ENCODE measurements around the gene WASF3. TPM values are rescaled to one million over a fixed set of nuclear protein-coding genes. Genes with fewer than 3 reads are reported as not detected.

WASF3 gene
- total RNA-seq, 1 donor from 2014 or later: 25.8 TPM

DNA sequence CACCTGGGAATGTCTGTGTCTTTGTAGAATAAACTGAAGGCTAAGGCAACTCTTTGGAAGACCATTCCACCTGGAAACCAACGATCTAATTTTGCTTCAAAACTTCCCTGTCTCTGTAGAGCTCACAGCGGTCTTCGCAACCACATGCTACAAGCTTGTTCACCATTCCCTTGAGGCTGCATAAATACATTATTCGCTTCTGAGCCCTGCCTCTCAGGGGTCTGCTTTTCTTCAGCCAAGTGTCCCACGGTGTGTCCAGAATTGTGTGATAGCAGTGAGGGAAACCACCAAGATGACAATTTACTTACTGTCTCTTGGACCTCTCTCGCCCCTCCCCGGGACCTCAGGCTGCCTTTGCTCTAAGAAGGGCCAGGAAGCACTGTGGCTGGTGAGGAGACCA is 152.0 kb downstream of the WASF3 start:
- H3K4me2 ChIP-seq (ENCODE audit: low read length): no peak overlapping the region
- no peaks in the 10 kb centered on the region for H3K36me3 ChIP-seq (ENCODE audit: insufficient read depth, low read length)
- no peak overlapping the region for H3K27ac ChIP-seq (ENCODE audit: low read depth, low read length)
- no peak overlapping the region for H3K9ac ChIP-seq (ENCODE audit: low read length)
- H2AFZ ChIP-seq (ENCODE audit: low read depth, low read length): no peak overlapping the region
- Mint-ChIP-seq H3K27ac (ENCODE audit: unreplicated experiment) (no peak overlapping the region), H3K4me1 (ENCODE audit: low read depth, unreplicated experiment) (no peaks in the 10 kb centered on the region), H3K27me3 (ENCODE audit: low read depth, unreplicated experiment) (peaks cover 14% of the 10 kb centered on the region), H3K36me3 (ENCODE audit: low read depth, unreplicated experiment) (no peaks in the 10 kb centered on the region), H3K9me3 (ENCODE audit: unreplicated experiment) (no peaks in the 10 kb centered on the region), H3K4me3 (ENCODE audit: unreplicated experiment) (no peak overlapping the region)
- H3K27me3 ChIP-seq (ENCODE audit: insufficient read depth, low read length): no peaks in the 10 kb centered on the region
- no peak for FAIRE-seq
- H4K20me1 ChIP-seq (ENCODE audit: insufficient read depth, low read length): no peaks in the 10 kb centered on the region
- TF ChIP-seq EZH2 (IDR thresholded peaks at IDR 0.05; ENCODE audit: insufficient read depth, low read length): no peak
- TF ChIP-seq, protein P1, sequence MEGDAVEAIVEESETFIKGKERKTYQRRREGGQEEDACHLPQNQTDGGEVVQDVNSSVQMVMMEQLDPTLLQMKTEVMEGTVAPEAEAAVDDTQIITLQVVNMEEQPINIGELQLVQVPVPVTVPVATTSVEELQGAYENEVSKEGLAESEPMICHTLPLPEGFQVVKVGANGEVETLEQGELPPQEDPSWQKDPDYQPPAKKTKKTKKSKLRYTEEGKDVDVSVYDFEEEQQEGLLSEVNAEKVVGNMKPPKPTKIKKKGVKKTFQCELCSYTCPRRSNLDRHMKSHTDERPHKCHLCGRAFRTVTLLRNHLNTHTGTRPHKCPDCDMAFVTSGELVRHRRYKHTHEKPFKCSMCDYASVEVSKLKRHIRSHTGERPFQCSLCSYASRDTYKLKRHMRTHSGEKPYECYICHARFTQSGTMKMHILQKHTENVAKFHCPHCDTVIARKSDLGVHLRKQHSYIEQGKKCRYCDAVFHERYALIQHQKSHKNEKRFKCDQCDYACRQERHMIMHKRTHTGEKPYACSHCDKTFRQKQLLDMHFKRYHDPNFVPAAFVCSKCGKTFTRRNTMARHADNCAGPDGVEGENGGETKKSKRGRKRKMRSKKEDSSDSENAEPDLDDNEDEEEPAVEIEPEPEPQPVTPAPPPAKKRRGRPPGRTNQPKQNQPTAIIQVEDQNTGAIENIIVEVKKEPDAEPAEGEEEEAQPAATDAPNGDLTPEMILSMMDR (IDR thresholded peaks at IDR 0.05; ENCODE audit: insufficient read depth, low read depth, low read length): no peak
- no peaks in the 10 kb centered on the region for H3K9me3 ChIP-seq (ENCODE audit: insufficient read depth, low read depth, low read length)
- no peaks in the 10 kb centered on the region for H3K4me1 ChIP-seq (ENCODE audit: insufficient read depth, low read length)
- no peak overlapping the region for H3K4me3 ChIP-seq (ENCODE audit: insufficient read depth, low read depth, low read length)
- H3K79me2 ChIP-seq (ENCODE audit: insufficient read depth, low read length): no peaks in the 10 kb centered on the region
- no peak for DNase-seq (ENCODE audit: low read depth)

GRCh38 chr13:26710166-26710565 is 152.7 kb downstream of the WASF3 start:
- TF ChIP-seq, protein P1 (IDR thresholded peaks at IDR 0.05; ENCODE audit: insufficient read depth, low read depth, low read length): no peak
- no peak for TF ChIP-seq EZH2 (IDR thresholded peaks at IDR 0.05; ENCODE audit: insufficient read depth, low read length)
- H3K4me3 ChIP-seq (ENCODE audit: insufficient read depth, low read depth, low read length): no peak overlapping the region
- no peak for FAIRE-seq
- H3K36me3 ChIP-seq (ENCODE audit: insufficient read depth, low read length): no peaks in the 10 kb centered on the region
- no peak overlapping the region for H3K9ac ChIP-seq (ENCODE audit: low read length)
- H2AFZ ChIP-seq (ENCODE audit: low read depth, low read length): no peak overlapping the region
- Mint-ChIP-seq H3K4me1 (ENCODE audit: low read depth, unreplicated experiment) (no peaks in the 10 kb centered on the region), H3K27ac (ENCODE audit: unreplicated experiment) (no peak overlapping the region), H3K27me3 (ENCODE audit: low read depth, unreplicated experiment) (peaks cover 14% of the 10 kb centered on the region), H3K36me3 (ENCODE audit: low read depth, unreplicated experiment) (no peaks in the 10 kb centered on the region), H3K4me3 (ENCODE audit: unreplicated experiment) (no peak overlapping the region), H3K9me3 (ENCODE audit: unreplicated experiment) (no peaks in the 10 kb centered on the region)
- H3K27ac ChIP-seq (ENCODE audit: low read depth, low read length): no peak overlapping the region
- no peak overlapping the region for H3K4me2 ChIP-seq (ENCODE audit: low read length)
- H3K9me3 ChIP-seq (ENCODE audit: insufficient read depth, low read depth, low read length): no peaks in the 10 kb centered on the region
- no peak for DNase-seq (ENCODE audit: low read depth)
- H4K20me1 ChIP-seq (ENCODE audit: insufficient read depth, low read length): no peaks in the 10 kb centered on the region
- H3K27me3 ChIP-seq (ENCODE audit: insufficient read depth, low read length): no peaks in the 10 kb centered on the region
- no peaks in the 10 kb centered on the region for H3K79me2 ChIP-seq (ENCODE audit: insufficient read depth, low read length)
- no peaks in the 10 kb centered on the region for H3K4me1 ChIP-seq (ENCODE audit: insufficient read depth, low read length)

GRCh38 chr13:26711211-26711610 is 153.7 kb downstream of the WASF3 start:
- peaks cover 9% of the 10 kb centered on the region for H3K27me3 Mint-ChIP-seq (ENCODE audit: low read depth, unreplicated experiment)
- no peaks in the 10 kb centered on the region for H3K9me3 ChIP-seq (ENCODE audit: insufficient read depth, low read depth, low read length)
- TF ChIP-seq EZH2 (IDR thresholded peaks at IDR 0.05; ENCODE audit: insufficient read depth, low read length): no peak
- TF ChIP-seq, protein P1 (IDR thresholded peaks at IDR 0.05; ENCODE audit: insufficient read depth, low read depth, low read length): no peak
- no peaks in the 10 kb centered on the region for H4K20me1 ChIP-seq (ENCODE audit: insufficient read depth, low read length)
- H3K9ac ChIP-seq (ENCODE audit: low read length): no peak overlapping the region
- H3K4me3 ChIP-seq (ENCODE audit: insufficient read depth, low read depth, low read length): no peak overlapping the region
- H3K9me3 Mint-ChIP-seq (ENCODE audit: unreplicated experiment): no peaks in the 10 kb centered on the region
- no peak overlapping the region for H3K27ac ChIP-seq (ENCODE audit: low read depth, low read length)
- no peaks in the 10 kb centered on the region for H3K4me1 ChIP-seq (ENCODE audit: insufficient read depth, low read length)
- no peaks in the 10 kb centered on the region for H3K36me3 ChIP-seq (ENCODE audit: insufficient read depth, low read length)
- no peaks in the 10 kb centered on the region for H3K4me1 Mint-ChIP-seq (ENCODE audit: low read depth, unreplicated experiment)
- FAIRE-seq (no peak), DNase-seq (ENCODE audit: low read depth) (no peak)
- H3K4me2 ChIP-seq (ENCODE audit: low read length): no peak overlapping the region
- H2AFZ ChIP-seq (ENCODE audit: low read depth, low read length): no peak overlapping the region
- no peaks in the 10 kb centered on the region for H3K36me3 Mint-ChIP-seq (ENCODE audit: low read depth, unreplicated experiment)
- no peak overlapping the region for H3K27ac Mint-ChIP-seq (ENCODE audit: unreplicated experiment)
- H3K4me3 Mint-ChIP-seq (ENCODE audit: unreplicated experiment): no peak overlapping the region
- H3K27me3 ChIP-seq (ENCODE audit: insufficient read depth, low read length): no peaks in the 10 kb centered on the region
- no peaks in the 10 kb centered on the region for H3K79me2 ChIP-seq (ENCODE audit: insufficient read depth, low read length)
